ENCODE results near the gene TCF12.

GRCh38 chr15:56943403-56943802 is 25.0 kb downstream of the TCF12 start:
- TF ChIP-seq CTCF (IDR thresholded peaks at IDR 0.05; ENCODE audit: insufficient read depth, low read length) (no peak), POLR2AphosphoS5 (IDR thresholded peaks at IDR 0.05; ENCODE audit: low read depth) (no peak)

Data from HL-60 (cell line).